Activated B cell treated with CpG ODN at 0.5 μM for 24 hours (primary cell): ENCODE measurements around the gene PGK1. TPM values are rescaled to one million over a fixed set of nuclear protein-coding genes. Genes with fewer than 3 reads are reported as not detected.

Experiments used
- ATAC-seq: fragments of 200-7000 bp; cut with Tn5 transposase; one replicate; pipeline ENCODE4 v1.10.0; 2021; ENCODE audit warnings: low read depth, mild to moderate bottlenecking, moderate library complexity
- CTCF ChIA-PET: fragments of 350-600 bp; sonication (Branson Sonifier 250); formaldehyde crosslinking; loops from one replicate; lab custom pipeline; 2021; ENCODE audit warnings: antibody characterized with exemption; lab: Charles Lee
- POLR2A ChIA-PET: fragments of 350-600 bp; sonication (Branson Sonifier 250); formaldehyde crosslinking; loops from one replicate; lab custom pipeline; 2021; ENCODE audit warnings: antibody characterized with exemption; lab: Charles Lee
- DNase-seq: peaks from one replicate; pipeline ENCODE4 v3.0.0; 2022
- H3K27ac Mint-ChIP-seq: one replicate; pipeline ENCODE4 v1.8.0; 2020; ENCODE audit warnings: mixed read lengths
- H3K27me3 Mint-ChIP-seq: one replicate; pipeline ENCODE4 v1.8.0; 2021; ENCODE audit warnings: mixed read lengths
- H3K36me3 Mint-ChIP-seq: one replicate; pipeline ENCODE4 v1.8.0; 2021; ENCODE audit warnings: low read depth, mixed read lengths
- H3K4me1 Mint-ChIP-seq: one replicate; pipeline ENCODE4 v1.8.0; 2021; ENCODE audit warnings: mixed read lengths
- H3K4me3 Mint-ChIP-seq: one replicate; pipeline ENCODE4 v1.8.0; 2020; ENCODE audit warnings: mild to moderate bottlenecking, mixed read lengths
- H3K9me3 Mint-ChIP-seq: one replicate; pipeline ENCODE4 v1.8.0; 2020; ENCODE audit warnings: mixed read lengths
- CTCF ChIP-seq: fragments of 200-600 bp; IDR thresholded peaks from one replicate; pipeline ENCODE4 v1.8.0; 2022; ENCODE audit warnings: antibody characterized with exemption, mild to moderate bottlenecking
- intact Hi-C: fragments of 100-400 bp; cut with micrococcal nuclease; formaldehyde crosslinking; loops from one replicate; pipeline ENCODE4 v1.15.1; 2024
- total RNA-seq: library from RNA; stranded (reverse); gene quantifications from 2 replicates; pipeline ENCODE4 v1.2.3, GENCODE V29; 2022

PGK1 gene
- total RNA-seq, 1 donor from 2014 or later, result 293 TPM

- intact Hi-C loops, result no loop called here
- ATAC-seq (no peak), DNase-seq (no peak)
- Mint-ChIP-seq H3K27ac (no peak overlapping the region), H3K4me1 (peaks cover 5% of the 10 kb centered on the region), H3K9me3 (no peaks in the 10 kb centered on the region), H3K36me3 (no peaks in the 10 kb centered on the region), H3K27me3 (peaks cover 2% of the 10 kb centered on the region), H3K4me3 (no peak overlapping the region)
- ChIA-PET POLR2A (no interaction called here), CTCF (no interaction called here)
- TF ChIP-seq CTCF, result no peak
Observed at GRCh38 chrX:78165425-78165824, 61.4 kb downstream of the PGK1 start.

- Mint-ChIP-seq H3K4me1 (no peaks in the 10 kb centered on the region), H3K4me3 (no peak overlapping the region), H3K27ac (no peak overlapping the region), H3K27me3 (peaks cover 2% of the 10 kb centered on the region), H3K9me3 (no peaks in the 10 kb centered on the region), H3K36me3 (no peaks in the 10 kb centered on the region)
- DNase-seq, result no peak
- no peak for ATAC-seq
- intact Hi-C loops, result no loop called here
- POLR2A ChIA-PET, result no interaction called here
- CTCF ChIA-PET, result no interaction called here
- TF ChIP-seq CTCF, result no peak
Observed at GRCh38 chrX:78168065-78168464, 64.0 kb downstream of the PGK1 start.

Other genes with a start within 250 kb of the PGK1 start
- 36.5 and 40.2 TPM in 2 replicates for gene MAGT1, start 208.8 kb upstream of the PGK1 start, total RNA-seq
- 196 and 235 TPM in 2 replicates for gene COX7B, start 204.8 kb upstream of the PGK1 start, total RNA-seq
- gene ATP7A, start 193.6 kb upstream of the PGK1 start, total RNA-seq, result 8.2 and 9.4 TPM in 2 replicates
- not detected in 2 replicates for gene PGAM4, start 134.6 kb upstream of the PGK1 start, total RNA-seq
- 16.2 and 17.4 TPM in 2 replicates for gene TAF9B, start 35.4 kb downstream of the PGK1 start, total RNA-seq
- 20.5 and 20.7 TPM in 2 replicates for gene CYSLTR1, start 223.4 kb downstream of the PGK1 start, total RNA-seq